ENCODE results near the gene ARHGEF40. TPM values are rescaled to one million over a fixed set of nuclear protein-coding genes. Genes with fewer than 3 reads are reported as not detected.

ARHGEF40 gene
- total RNA-seq, 1 experiment from 2014 or later = 42.2 TPM

Other genes starting within 250 kb of the ARHGEF40 start
- gene RNASE3, start 178.9 kb upstream of the ARHGEF40 start, total RNA-seq (2014; rRNA removed; shearing (Covaris generic)) = not detected in 2 replicates
- gene RNASE2, start 114.8 kb upstream of the ARHGEF40 start, total RNA-seq (2014; rRNA removed; shearing (Covaris generic)) = not detected in 2 replicates
- 37.8 and 73.1 TPM in 2 replicates for gene METTL17, start 80.3 kb upstream of the ARHGEF40 start, total RNA-seq (2014; rRNA removed; shearing (Covaris generic))
- not detected in 2 replicates for gene SLC39A2, start 71.0 kb upstream of the ARHGEF40 start, total RNA-seq (2014; rRNA removed; shearing (Covaris generic))
- gene NDRG2, start 45.2 kb upstream of the ARHGEF40 start, total RNA-seq (2014; rRNA removed; shearing (Covaris generic)) = 0.08 TPM in 1 of 2 replicates, not detected in the other
- gene TPPP2, start 40.1 kb upstream of the ARHGEF40 start, total RNA-seq (2014; rRNA removed; shearing (Covaris generic)) = not detected in 2 replicates
- gene RNASE13, start 35.5 kb upstream of the ARHGEF40 start, total RNA-seq (2014; rRNA removed; shearing (Covaris generic)) = not detected in 2 replicates
- gene RNASE7, start 27.9 kb upstream of the ARHGEF40 start, total RNA-seq (2014; rRNA removed; shearing (Covaris generic)) = not detected in 2 replicates
- gene RNASE8, start 12.5 kb upstream of the ARHGEF40 start, total RNA-seq (2014; rRNA removed; shearing (Covaris generic)) = not detected in 2 replicates
- gene ZNF219, start 28.4 kb downstream of the ARHGEF40 start, total RNA-seq (2014; rRNA removed; shearing (Covaris generic)) = 3.2 and 16.8 TPM in 2 replicates
- not detected in 2 replicates for gene TMEM253, start 30.8 kb downstream of the ARHGEF40 start, total RNA-seq (2014; rRNA removed; shearing (Covaris generic))
- gene OR5AU1, start 85.8 kb downstream of the ARHGEF40 start, total RNA-seq (2014; rRNA removed; shearing (Covaris generic)) = not detected in 2 replicates
- 1,058 and 1,156 TPM in 2 replicates for gene HNRNPC, start 199.1 kb downstream of the ARHGEF40 start, total RNA-seq (2014; rRNA removed; shearing (Covaris generic))
- gene RPGRIP1, start 209.8 kb downstream of the ARHGEF40 start, total RNA-seq (2014; rRNA removed; shearing (Covaris generic)) = not detected in 2 replicates